ENCODE results near the gene CILP.
A peak's percentile ranks its signal among the peaks of the same experiment; 100 is the strongest.

Gene CILP

DNA sequence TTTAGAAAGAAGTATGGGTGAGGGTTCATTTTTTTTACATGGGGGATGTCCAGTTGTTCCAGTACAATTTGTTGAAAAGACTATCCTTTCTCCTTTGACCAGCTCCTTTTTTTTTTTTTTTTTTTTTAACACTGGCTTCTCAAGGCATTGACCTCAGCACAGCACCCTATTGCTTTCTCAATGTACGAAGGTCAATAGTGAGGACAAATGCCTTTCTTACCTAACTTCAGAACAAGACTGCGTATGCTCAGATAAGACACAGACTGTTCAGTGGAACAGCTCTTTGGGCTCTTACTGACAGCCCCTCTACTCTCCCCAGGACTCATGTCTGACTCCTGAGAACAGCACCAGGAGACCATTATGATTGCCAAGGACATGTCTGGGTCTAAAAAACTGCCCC lies 10.4 kb upstream of the CILP start:
- DNase-seq, result no peak

DNA sequence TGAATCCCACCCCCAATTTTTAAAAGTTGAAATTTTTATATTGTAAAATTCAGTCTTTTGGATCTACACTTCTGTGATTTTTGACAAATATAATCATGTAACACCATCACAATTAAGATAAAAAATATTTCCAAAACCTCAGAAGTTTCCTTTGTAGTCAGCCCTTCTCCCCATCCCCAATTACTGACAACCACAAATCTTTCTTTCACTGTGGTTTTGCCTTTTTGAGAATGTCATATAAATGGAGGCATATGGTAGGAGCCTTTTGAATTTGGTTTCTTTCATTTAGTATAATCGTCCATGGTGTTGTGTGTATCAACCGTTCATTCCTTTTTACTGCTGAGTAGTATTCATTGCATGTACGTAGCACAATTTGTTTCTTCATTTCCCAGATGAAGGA lies 7.9 kb upstream of the CILP start:
- DNase-seq, result no peak

- no peak for DNase-seq
These were observed 6.5 kb upstream of the CILP start for GRCh38 chr15:65217526-65218482.

DNA sequence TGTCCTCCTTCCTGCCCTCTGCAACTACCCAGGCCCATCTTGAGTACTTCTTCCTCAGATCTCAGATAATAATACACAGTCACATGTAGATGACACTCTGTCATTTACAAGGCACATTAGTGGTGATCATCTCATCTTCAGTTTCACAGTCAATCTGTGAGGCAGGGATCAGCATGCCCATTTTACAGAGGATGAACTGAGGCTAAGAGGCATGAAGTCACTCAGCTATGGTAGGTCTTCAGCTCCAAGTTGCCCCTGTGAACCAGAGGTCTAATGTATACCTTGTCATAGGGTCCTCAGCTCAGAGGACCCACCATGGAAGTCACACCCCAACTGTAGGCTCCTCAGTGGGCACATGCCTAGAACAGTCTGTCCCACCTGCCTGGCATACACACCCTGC lies 4.2 kb upstream of the CILP start:
- no peak for DNase-seq

GRCh38 chr15:65214010-65214409 lies 2.7 kb upstream of the CILP start:
- DNase-seq, result no peak

GRCh38 chr15:65213241-65213640 lies 2.0 kb upstream of the CILP start:
- no peak for DNase-seq

DNA sequence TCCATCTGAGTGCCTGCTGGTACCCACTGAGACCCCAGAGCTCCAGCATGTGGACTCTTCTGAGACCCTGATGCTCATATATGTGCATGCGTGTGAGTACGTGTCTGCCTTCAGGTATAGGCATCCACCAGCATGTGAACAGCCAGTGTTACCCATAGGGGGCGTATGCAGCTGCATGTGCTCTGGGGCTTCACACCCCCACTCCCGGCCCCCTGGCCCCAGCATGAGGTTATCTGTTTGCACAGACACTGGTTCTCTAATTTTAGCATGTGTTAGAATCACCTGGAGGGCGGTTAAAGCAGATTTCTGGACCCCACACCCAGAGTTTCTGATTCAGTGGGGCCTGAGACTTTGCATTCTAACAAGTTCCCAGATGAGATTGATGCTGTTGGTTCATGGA lies 824 bp upstream of the CILP start:
- DNase-seq, result peak in 2 of 3 donors; percentile 22 to 38

DNA sequence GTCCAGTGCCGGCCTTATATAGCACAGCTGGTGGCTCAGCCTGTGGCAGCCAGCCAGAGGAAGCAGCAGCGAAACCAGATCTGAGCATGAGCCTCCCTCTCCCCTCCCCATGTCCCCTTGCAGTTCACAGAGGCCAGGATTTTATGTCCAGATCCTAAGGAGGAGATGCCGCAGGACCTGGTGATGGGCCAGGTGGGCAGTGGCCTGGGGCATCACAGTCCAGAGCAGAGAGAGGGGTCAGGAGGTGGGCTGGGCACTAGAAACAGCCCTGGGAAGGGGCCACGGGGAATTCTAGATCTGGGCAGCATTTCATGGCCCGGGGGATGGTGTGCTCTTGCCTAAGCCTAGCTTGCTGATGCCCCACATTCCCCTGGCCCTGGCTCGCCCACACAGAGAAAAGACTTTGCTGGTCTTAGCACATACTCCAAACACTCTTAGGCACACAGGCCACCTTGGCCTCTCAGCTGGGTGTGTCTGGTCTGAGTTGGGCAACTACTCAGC lies 259 bp upstream of the CILP start:
- no peak for DNase-seq

DNA sequence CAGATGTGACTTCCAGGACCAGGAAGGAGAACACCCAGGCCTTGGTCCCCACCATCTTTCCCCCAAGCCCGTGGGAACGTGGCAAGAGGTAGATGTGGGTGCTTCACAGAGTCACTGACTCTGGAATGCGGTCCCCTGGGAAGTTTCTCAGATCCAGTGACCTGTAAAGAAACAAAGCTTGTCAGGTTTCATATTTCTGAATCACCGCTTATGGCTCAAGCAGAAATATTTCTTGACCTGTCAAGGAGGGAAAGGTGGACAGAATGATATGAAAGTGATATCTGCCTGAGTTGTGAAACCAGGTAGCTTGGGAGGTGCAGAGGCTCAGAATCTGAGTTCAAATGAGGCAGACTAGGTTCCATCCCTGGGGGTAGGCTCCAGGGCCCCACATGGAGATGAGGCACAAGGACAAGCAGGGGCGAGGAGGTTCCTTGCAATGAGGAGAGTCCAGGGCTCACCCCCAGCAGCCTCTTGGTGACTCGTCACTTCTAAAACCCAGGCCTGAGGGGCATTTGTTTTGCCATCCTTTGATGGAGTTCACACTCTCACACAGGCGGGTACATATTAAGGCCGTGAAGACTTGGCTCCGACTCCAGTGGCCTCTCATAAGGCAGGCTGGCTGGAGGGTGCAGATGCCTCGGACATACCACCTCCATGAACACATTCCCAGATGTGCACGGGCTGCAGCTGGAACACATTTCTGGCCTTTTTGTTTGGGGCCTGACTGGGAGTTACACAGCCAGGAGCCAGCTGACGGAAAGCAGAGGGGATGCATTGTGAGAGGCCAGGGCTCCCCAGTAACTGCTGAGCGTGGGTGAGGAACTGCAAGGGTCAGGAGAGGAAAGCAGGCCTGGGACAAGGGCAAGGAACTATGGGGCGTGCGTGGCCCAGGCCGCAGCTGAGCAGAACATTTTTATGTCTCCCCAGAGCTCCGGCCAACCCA lies 1.3 kb downstream of the CILP start:
- DNase-seq, result no peak

- no peak for DNase-seq
These were observed 2.6 kb downstream of the CILP start for GRCh38 chr15:65208647-65209046.

- DNase-seq, result no peak
These were observed 3.9 kb downstream of the CILP start for GRCh38 chr15:65207280-65207840.

DNA sequence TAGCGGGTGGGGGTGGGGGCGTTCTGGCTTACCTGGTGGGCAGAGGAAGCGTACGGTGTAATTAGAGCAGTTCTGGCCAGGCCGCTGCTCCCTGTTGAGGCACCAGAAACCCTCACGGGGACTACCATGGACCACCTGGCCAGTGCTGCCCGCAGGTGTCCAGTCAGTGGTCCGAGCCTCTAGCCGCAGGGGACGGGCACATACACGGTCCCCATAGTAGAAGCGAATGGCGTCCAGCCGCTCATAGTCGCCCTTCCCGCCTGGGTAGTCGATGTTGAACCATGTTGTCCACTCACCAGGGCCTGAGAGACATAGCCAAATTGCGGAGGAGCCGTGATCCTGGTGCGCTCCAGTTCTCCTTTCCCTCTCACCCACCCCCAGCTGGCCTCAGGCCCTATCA lies 4.5 kb downstream of the CILP start:
- no peak for DNase-seq

GRCh38 chr15:65204931-65205660 lies 6.2 kb downstream of the CILP start:
- no peak for DNase-seq

DNA sequence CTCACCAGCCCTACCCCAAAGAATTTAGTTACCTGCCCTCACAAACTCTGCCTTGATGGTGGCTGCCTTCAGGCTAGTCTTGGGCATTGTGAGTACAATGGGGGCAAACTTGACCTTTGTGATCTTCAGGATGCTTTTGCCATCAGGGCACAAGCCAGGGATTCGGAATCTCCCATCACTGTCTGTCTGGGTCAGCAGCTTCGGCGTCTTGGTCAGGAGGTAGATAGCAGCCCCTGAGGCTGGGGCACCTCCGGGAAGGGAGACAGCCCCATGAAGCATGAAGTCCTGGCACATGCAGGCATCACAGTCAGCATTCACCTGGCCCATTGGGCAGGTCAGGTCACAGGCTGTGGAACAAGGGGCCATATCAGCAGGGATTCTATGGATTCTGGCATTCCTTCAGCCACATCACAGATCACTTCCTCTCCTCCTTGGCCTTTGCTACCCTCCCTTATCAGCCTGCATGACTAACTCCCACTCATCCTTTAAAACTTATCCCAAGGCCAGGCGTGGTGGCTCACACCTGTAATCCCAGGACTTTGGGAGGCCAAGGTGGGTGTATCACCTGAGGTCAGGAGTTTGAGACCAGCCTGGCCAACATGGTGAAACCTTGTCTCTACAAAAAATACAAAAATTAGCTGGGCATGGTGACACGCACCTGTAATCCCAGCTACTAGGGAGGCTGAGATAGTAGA lies 6.9 kb downstream of the CILP start:
- no peak for DNase-seq

DNA sequence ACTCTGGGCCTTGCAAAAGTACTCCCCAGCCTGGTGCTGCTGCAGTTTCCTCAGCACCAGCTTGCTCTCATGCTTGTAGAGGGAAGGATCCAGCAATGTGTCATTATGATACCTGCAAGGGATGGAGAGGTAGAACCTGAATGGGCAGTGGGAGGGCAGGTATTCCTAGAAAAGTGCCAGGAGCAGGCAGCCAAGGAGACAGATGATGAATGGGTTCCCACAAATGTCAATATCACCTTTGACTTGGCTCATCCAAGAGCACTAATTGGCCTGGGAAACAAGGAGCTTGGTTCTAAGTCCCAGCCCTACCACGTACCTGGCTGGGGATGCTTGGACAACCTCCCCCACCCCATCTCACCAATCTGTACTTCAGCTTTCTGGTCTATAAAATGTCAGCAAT lies 9.4 kb downstream of the CILP start:
- no peak for DNase-seq

DNA sequence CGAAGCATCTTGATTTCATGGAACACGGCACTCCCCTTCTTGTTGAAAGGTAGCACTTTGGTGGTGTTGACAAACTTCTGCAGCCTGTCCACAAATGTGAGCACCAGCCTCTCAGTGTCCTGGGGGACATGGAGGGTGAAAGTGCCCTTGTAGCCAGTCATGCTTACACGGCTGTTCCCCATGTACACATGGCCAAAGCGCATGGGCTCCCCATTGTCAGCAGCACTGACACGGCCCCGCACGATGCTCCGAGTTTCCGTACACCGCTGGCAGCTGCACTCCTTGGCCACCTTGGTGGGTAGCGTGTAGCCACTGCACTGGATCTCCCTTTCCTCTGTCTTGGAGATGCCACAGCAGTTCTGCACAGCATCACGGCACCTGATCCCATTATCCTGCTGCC lies 12.7 kb downstream of the CILP start:
- no peak for DNase-seq

DNA sequence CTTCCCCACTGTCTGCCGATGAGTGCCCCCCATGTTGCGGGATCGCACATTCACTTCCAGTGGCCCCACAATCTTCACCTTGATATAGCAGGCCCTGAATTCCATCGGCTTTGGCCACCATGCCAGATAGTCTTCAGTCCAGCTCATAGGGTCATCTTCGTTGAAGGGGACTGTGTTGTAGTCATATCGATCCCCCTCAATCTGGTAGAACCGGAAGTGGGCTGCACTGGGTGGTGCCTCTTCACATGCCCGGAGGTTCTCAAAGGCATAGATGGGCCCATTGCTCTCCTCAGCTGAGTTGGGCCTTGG lies 14.0 kb downstream of the CILP start:
- DNase-seq, result no peak

- no peak for DNase-seq
These were observed 14.5 kb downstream of the CILP start for GRCh38 chr15:65196637-65197336.

DNA sequence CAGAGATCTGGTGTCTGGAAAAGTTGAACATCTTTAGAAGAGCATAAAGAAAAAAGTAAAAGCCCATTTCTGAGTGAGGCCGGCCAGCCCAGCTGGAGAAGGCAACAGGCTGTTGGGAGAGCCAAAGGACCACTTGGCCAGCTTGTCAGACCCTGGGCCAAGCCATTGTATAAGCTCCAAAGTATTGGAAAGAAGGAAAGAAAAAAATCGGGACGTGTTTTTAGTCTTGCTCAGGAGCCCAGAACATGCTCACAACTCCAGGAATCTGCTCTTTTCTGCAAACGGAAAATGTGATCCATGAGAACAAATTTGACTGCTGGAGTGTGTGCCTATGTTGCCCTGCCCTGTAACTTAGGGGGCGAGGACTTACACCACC lies 15.7 kb downstream of the CILP start:
- no peak for DNase-seq

- no peak for DNase-seq
These were observed 16.3 kb downstream of the CILP start for GRCh38 chr15:65194826-65195547.

DNA sequence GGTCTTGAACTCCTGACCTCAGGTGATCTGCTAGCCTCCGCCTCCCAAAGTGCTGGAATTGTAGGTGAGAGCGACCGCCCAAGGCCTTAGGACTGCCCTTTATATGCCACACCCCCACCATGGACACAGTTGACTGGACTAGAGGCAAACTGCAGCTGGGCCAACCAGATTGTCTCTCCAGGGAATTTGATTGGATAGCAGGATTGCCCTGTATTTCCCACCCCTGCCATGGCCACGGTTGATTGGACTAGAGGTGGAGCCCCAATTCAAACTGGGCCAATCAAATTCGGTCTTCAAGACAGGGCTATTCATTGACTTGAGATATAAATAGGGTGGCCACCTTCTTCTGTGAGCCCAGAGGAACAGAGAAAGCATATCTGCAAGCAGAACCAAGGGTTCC lies 19.3 kb downstream of the CILP start:
- peak; percentile 16 to 25 (median 21) for DNase-seq
